HG02981 (cell line): ENCODE measurements around the gene UTS2B.

ENCODE experiments used
- ATAC-seq: cut with Tn5 transposase; IDR thresholded peaks from one replicate; pipeline ENCODE4 v1.9.1; 2021; ENCODE audit warnings: mild to moderate bottlenecking, moderate library complexity; ENCODE audit not compliant: unreplicated experiment

Gene UTS2B

GRCh38 chr3:191246034-191246433 lies 84.3 kb downstream of the UTS2B start:
- ATAC-seq = peak; percentile 71

- ATAC-seq = no peak
Observed at GRCh38 chr3:191244242-191244867, 86.0 kb downstream of the UTS2B start.

DNA sequence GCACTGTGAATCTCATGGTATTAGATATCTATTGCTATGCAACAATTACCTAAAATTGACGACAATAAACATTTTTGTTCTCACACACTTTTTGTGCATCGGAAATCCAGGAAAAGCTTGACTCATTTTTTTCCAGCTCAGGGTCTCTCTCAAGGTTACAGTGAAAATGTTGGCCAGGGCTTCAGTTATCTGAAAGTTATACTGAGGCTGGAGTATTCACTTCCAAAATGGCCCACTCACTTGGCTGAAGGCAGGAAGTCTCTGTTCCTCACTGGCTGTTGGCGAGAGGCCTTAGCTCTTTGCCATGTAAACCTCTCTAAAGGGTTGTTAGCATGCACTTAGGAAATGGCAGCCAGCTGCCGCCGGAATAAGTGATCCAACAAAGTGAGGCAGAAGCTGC lies 89.8 kb downstream of the UTS2B start:
- ATAC-seq = no peak

DNA sequence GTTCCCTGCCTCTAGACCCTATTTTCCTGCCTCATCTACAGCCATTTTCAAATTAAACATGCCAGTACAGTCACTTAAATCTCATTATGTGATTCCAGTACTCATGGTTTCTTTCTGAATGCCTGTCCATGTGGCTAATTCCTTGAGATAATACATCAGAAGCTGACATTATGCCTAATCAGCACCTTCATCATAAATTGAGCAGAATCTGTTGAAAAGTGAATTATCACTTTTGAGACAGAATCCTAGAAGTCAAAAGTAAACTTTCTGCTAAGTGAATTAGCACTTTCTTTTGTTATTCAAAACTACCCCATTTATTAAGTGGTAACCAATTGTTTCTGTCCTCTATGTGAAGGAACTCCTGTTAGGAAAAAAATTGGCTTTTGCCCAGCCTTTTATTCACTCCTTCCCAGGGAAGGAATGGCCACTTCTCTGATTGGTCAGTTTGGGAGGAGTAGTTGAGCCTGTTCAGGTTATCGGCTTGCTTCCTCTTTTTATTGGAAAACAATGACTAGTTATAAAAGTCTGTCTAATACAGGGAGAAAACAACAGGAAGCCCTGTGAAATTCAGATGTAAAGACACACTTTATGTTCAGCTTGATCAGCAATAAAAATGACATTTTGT lies 90.8 kb downstream of the UTS2B start:
- ATAC-seq = no peak

DNA sequence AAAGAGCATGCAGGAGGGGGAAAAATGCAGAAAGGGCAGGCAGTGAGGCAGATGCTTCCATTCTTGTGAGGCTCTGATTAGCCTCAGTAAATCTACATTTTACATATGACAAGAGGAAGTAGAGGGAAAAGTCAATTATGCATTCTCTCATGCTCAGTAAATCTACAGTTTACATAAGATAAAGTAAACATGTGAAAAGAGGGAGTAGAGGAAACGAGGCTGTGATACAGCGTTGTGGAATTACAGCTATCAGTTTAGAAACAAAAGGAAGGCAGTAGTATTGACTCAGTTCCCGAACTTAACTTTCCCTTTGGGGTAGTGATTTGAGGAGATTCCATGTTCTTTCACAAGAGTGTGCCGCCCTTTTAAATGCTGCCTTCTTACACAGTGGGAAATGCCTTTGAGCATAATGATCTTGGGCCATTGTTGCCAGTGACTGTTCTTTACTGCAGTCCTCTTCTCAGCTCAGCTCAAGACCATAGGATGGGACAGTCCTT lies 92.0 kb downstream of the UTS2B start:
- ATAC-seq = no peak

GRCh38 chr3:191237047-191237882 lies 93.1 kb downstream of the UTS2B start:
- no peak for ATAC-seq

DNA sequence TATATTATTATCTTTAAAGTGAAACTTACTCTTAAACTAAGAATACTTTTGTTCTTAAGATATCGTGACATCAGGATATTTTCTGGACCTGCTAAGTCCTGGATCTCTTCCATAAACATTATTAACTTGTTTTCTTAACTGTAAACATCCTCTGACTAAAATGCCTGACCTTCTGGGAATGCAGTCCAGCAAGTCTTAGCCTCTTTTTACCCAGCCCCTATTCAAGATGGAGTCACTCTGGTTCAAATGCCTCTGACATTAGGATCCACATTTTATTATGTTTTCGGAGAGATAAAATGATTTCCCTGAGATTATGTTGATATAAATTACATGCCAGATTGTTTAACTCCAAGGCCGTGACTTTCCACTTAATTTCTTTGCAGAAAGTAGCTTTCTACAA lies 93.7 kb downstream of the UTS2B start:
- no peak for ATAC-seq

DNA sequence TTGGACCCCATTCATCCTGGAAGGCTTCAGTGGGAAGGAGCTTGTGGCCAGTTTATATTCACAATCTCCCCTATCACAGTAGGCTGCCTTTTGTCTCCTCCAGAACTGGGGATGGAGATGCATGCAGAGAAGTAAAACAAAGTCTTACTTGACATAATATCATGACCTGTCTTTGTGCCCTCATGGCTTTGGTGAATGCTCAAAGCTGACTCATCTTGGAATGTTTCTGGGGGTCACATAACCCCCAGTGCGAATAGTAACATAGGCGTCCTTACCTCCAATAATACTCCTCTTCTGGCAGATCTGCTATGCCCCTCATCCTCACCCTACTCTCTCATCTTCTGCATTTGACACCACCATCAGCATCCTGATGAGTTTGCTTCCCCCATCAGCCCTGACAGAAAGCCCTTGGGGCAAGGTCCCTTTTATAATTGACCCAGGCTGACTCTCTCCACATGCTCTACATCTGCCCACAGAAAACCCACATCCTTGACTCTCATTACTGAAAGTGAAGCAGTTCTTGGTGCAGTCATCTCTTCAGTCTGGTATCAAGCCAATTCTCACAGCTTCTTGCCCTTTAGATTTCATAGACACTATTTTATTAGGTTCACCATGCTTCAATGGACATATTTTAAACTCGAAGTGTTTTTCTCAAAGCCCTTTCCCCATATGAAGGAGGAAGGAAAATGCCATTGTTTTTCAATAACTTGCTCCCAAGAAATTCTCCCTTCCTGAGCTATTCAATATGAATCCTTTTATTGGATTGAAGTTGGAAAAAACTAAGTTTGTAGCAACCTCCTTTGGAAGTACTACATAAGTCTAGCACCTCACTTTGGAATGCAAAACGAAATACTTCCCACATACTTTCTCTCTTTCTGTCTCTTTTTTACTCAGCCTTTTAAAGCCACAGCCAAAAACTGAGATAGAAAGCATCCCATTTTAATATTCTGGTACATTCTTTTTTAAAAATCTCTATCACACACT lies 94.7 kb downstream of the UTS2B start:
- peak; percentile 100 for ATAC-seq

DNA sequence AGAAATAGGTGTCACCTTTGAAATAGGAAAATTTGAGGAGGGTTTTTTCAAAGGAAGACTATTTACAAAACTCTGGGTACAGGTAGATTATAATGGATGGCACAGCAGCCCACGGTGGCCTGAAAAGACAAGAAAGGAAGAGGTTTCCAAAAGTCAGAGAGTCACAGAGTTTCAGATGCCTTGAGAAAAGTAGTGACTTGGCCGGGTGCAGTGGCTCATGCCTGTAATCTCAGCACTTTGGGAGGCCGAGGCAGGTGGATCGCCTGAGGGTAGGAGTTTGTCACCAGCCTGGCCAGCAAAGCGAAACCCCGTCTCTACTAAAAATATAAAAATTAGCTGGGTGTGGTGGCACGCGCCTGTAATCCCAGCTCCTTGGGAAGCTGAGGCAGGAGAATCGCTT lies 96.1 kb downstream of the UTS2B start:
- no peak for ATAC-seq

DNA sequence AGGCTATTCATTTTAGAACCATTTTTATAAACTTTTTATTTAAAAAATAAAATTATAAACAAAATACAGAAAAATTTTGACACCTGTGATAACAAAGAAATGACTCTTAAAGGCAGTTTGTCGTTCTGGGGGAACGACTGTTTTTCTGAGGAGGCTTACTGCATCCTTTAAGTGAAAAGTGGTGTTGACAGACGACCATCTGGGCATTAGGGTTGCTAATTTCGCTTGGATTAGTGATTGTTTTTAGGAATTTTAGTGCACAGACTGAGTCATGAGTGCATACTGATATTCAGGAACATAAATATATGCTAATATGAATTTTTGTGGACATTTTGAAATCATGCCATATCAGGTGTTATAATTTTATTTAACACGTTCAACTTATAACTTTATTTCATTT lies 102.8 kb downstream of the UTS2B start:
- no peak for ATAC-seq

DNA sequence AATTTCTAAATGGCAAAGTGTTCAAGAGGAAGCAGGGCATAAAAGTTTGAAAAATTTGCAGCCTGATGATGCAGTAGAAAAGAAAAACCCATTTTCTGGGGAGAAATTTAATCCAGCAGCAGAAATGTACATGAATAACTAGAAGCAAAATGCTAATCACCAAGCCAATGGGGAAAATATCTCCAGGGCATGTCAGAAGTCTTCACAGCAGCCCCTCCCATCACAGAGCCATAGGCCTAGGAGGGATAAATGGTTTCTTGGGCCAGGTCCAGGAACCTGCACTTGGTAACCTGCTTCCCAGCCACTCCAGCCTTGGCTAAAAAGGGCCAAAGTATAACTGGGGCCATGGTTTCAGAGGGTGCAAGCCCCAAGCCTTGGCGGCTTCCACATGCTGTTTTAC lies 108.7 kb downstream of the UTS2B start:
- ATAC-seq = no peak

DNA sequence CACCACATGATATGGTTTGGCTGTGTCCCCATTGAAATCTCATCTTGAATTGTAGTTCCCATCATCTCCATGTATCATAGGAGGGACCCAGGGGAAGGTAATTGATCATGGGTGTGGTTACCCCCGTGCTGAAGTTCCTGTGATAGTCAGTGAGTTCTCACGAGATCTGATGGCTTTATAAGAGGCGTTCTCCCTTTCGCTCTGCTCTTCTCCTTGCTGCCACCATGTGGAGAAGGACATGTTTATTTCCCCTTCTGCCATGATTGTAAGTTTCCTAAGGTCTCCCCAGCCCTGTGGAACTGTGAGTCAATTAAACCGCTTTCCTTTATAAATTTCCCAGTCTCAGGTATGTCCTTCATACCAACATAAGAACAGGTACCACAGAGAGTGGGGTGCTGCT lies 109.4 kb downstream of the UTS2B start:
- no peak for ATAC-seq

DNA sequence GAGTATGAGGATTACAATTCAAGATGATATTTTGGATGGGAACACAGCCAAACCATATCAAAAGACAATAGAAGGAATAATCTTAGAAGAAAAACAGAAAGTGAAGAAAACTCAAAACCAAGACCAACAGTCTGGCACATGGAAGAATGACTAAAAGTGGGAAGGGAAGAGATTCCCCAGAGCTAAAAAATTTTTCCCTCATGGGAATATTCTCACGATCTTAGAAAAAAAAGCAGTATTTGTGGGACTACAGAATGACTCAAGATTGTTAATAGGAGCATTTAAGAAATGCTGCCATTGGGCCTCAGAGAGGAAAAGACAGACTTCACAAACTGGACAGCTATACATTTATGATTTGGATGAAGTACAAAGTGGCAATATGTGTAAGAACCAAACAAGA lies 113.0 kb downstream of the UTS2B start:
- ATAC-seq = no peak
